Measurements from ENCODE around the gene OTUB1.

DNA sequence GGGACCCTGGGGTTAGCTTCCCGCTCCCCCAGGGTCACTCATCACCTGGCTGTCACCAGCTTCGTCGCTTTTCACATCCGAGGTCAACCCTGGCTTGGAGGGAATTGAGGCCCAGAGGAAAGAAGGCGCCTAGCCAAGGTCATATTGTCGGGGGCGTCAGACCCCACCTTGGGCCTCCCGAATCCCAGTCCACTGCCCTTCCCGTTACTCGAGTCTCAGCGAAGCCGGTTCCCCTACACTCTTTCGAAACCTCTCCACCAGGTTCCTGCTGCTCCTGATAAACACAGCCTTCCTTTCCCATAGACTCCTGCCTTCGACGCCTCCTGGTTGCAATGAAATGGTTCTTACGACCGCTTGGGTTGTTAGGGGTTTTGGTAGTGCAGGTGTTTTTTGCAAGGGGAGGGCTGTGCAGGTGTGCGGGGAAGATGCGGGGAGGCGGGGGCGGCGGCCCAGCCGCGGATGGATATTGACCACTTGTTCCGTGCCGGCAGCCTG is 46.8 kb upstream of the OTUB1 start:
- TF ChIP-seq, protein P1, sequence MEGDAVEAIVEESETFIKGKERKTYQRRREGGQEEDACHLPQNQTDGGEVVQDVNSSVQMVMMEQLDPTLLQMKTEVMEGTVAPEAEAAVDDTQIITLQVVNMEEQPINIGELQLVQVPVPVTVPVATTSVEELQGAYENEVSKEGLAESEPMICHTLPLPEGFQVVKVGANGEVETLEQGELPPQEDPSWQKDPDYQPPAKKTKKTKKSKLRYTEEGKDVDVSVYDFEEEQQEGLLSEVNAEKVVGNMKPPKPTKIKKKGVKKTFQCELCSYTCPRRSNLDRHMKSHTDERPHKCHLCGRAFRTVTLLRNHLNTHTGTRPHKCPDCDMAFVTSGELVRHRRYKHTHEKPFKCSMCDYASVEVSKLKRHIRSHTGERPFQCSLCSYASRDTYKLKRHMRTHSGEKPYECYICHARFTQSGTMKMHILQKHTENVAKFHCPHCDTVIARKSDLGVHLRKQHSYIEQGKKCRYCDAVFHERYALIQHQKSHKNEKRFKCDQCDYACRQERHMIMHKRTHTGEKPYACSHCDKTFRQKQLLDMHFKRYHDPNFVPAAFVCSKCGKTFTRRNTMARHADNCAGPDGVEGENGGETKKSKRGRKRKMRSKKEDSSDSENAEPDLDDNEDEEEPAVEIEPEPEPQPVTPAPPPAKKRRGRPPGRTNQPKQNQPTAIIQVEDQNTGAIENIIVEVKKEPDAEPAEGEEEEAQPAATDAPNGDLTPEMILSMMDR (conservative IDR thresholded peaks at IDR 0.05 in 1 of 2, IDR thresholded peaks at IDR 0.05 in 1 of 2; ENCODE audit: extremely low read depth in 1 of 2, insufficient read depth in 1 of 2, low read depth in 1 of 2, low read length in 2 of 2) = no peak
- TF ChIP-seq EZH2 (IDR thresholded peaks at IDR 0.05; ENCODE audit: borderline replicate concordance, low read length) = no peak

All from mammary epithelial cell (primary cell).